GM21515 (cell line): ENCODE measurements around the gene FREM2.

Experiments used
- ATAC-seq: cut with Tn5 transposase; IDR thresholded peaks from one replicate; pipeline ENCODE4 v1.9.1; 2021; ENCODE audit not compliant: unreplicated experiment

FREM2 gene

GRCh38 chr13:38686577-38687245 lies at the start of gene FREM2:
Gene FREM2 (plus strand): TSS chr13:38687077. CDS start chr13:38687345, 268 bp downstream.
- ATAC-seq = no peak

- ATAC-seq = no peak
These were observed 49.3 kb upstream of the FREM2 start for GRCh38 chr13:38637576-38637975.

GRCh38 chr13:38641164-38641948 lies 45.5 kb upstream of the FREM2 start:
- ATAC-seq = no peak

GRCh38 chr13:38647312-38647711 lies 39.6 kb upstream of the FREM2 start:
- ATAC-seq = no peak

GRCh38 chr13:38648912-38649311 lies 38.0 kb upstream of the FREM2 start:
- no peak for ATAC-seq

- ATAC-seq = no peak
These were observed 30.2 kb upstream of the FREM2 start for GRCh38 chr13:38656699-38657098.

- ATAC-seq = no peak
These were observed 29.7 kb upstream of the FREM2 start for GRCh38 chr13:38657191-38657590.

GRCh38 chr13:38658906-38659305 lies 28.0 kb upstream of the FREM2 start:
- no peak for ATAC-seq

- ATAC-seq = no peak
These were observed 25.7 kb upstream of the FREM2 start for GRCh38 chr13:38661010-38661675.

GRCh38 chr13:38662362-38662761 lies 24.5 kb upstream of the FREM2 start:
- no peak for ATAC-seq

- no peak for ATAC-seq
These were observed 22.0 kb upstream of the FREM2 start for GRCh38 chr13:38664906-38665305.

GRCh38 chr13:38667526-38668109 lies 19.3 kb upstream of the FREM2 start:
- no peak for ATAC-seq

- ATAC-seq = no peak
These were observed 17.5 kb upstream of the FREM2 start for GRCh38 chr13:38669234-38669964.

GRCh38 chr13:38670627-38671026 lies 16.2 kb upstream of the FREM2 start:
- no peak for ATAC-seq

GRCh38 chr13:38671980-38672379 lies 14.9 kb upstream of the FREM2 start:
- no peak for ATAC-seq

GRCh38 chr13:38674208-38674607 lies 12.7 kb upstream of the FREM2 start:
- ATAC-seq = no peak

- no peak for ATAC-seq
These were observed 6.0 kb upstream of the FREM2 start for GRCh38 chr13:38680912-38681311.

- ATAC-seq = no peak
These were observed 2.2 kb upstream of the FREM2 start for GRCh38 chr13:38684714-38685113.

- ATAC-seq = no peak
These were observed 1.4 kb upstream of the FREM2 start for GRCh38 chr13:38685431-38685830.

- no peak for ATAC-seq
These were observed 802 bp upstream of the FREM2 start for GRCh38 chr13:38685974-38686576.
